Measurements from ENCODE around the gene LRRN3.

LRRN3 gene

GRCh38 chr7:111080495-111081105 is 10.3 kb upstream of the LRRN3 start:
- DNase-seq: no peak

GRCh38 chr7:111081546-111082267 is 9.2 kb upstream of the LRRN3 start:
- no peak for DNase-seq

GRCh38 chr7:111082351-111082750 is 8.6 kb upstream of the LRRN3 start:
- no peak for DNase-seq

DNA sequence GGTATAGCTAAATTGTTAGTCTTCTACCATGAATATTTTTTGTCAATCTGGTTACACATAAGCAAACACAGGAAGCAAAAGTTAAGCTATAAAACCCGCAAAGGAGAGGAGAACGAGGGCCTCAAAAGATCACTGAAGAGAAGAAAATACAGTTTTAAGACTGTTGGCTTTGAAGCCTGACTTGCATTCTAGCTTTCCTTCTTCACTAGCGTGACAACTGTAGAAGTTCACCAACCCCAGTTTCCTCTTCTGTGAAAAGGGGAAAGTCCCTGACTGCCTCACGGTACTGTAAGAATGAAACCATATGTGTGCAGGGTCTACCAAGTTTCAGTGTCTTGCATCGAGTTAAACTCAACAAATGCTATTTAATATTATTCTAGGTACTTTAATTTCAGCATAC is 7.5 kb upstream of the LRRN3 start:
- peak; percentile 45 for DNase-seq

DNA sequence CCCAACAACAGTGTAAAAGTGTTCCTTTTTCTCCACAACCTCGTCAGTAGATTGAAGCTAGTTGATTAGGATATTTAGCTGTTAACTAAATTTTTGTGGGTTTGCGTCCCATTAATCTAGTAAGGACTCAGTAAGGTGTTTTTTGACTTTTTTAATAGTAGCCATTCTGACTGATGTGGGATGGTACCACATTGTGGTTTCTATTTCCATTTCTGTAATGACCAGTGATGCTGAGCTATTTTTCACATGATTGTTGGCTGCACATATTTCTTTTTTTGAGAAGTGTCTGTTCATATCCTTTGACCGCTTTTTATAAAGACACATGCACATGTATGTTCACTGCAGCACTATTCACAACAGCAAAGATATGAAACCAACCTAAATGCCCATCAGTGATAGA is 5.6 kb upstream of the LRRN3 start:
- no peak for DNase-seq

DNA sequence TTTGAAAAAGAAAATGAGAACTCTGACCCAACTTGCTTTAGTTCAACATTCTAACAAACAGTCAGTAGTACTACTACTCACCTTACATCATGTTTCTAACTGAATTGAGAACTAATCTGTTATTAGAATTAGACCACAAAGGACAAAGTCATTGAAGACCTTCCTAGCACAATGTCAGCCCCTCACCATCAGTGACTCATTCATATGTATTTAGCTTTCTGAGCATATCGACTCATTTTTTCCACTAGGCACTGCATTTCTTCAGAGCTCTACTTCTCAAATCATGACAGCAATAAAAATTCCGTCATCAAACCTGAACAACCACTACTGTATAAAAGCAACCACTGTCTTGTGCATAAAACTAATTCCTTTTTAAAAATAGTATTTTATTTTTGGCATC is 4.4 kb upstream of the LRRN3 start:
- no peak for DNase-seq

DNA sequence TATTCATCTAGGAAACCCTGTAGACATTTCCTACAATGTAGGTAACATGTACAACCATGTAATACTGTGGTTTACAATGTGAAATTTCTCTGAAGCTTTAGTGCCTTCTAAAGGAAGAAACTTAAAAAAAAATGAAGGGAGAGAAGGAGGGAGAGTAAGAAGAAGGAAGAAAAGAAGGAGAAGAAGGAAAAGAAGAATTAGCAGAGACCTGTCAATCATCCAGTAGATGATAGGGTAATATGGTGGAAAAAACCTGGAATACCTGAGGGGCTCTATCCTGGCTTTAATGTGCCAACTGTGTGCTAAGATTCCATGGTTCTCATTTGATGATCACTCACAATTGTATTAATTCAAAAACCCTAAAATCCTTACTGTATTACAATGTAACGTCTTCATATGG is 2.6 kb upstream of the LRRN3 start:
- no peak for DNase-seq

GRCh38 chr7:111089822-111090426 is 1.0 kb upstream of the LRRN3 start:
- DNase-seq: no peak

- DNase-seq: no peak
Observed at GRCh38 chr7:111091593-111092358, 849 bp downstream of the LRRN3 start.

- DNase-seq: no peak
Observed at GRCh38 chr7:111092406-111093236, 1.7 kb downstream of the LRRN3 start.

- DNase-seq: no peak
Observed at GRCh38 chr7:111093496-111093895, 2.6 kb downstream of the LRRN3 start.

GRCh38 chr7:111094419-111094818 is 3.5 kb downstream of the LRRN3 start:
- no peak for DNase-seq

DNA sequence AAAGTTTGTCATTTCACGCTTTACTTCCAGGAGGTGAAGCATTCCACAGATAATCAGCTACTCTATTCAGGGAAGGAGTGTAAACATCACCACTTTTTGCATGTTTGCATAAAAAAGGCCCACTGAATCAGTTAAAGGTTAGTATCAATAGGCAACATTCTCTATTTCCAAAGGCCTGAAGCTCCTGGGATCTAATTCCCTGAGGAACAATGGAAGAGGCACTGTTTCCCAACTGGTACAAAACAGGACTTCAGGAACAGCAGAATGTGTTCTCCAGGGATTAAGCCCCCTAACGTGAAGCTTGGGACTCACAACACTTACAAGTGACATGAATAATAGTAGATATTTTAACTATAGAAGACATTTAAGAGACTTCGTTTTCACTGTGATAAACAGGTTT is 6.1 kb downstream of the LRRN3 start:
- no peak for DNase-seq

GRCh38 chr7:111098011-111098925 is 7.3 kb downstream of the LRRN3 start:
- no peak for DNase-seq

DNA sequence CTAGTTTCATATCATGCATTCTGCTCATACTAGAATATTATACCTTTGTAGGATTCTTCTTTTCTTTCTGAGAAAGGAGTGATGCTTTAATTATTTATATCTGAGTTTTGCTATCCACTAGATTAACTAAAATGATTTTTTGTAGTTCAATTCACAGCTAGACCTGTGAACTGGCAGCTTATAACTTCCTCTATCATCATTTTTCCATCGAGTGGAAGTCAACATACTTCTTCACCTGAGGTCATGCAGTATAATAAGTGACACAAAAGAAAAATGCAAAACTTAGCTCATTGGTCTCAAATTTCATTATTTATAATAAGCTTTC is 8.0 kb downstream of the LRRN3 start:
- no peak for DNase-seq

DNA sequence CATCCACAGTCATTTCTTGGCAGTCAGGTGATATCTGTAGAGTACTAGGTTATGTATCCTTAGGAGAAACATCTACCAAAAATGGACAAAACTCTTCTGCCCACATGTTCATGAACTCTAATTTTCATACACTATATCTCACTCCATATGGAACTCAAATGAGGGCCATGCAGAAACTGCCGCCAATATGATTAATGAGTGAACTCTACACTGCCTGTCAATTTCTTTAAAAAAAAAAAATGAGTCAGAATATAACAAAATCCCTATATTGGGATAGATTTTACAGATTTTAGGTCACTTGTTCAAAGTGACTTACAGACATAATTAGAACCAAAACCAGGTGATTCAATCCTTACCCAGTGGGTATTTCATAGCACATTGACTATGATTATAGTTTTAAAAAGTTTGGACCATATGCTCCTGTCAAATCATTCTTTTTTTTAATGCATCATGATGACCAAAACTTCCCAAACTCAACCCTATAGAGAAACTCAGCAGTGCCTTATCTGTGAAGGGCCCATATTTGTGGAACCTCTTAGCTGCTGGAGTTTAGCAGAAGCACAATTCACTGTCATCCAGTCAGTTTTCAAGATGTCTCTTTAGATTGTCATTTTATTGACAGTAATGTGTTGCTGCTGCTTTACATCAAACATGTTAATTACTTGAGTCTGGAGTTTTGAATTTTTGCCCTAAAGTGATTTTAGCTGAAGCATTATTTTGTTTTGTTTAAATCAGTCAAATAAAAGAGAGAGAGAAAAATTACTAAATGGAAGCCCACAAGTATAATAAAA is 11.1 kb downstream of the LRRN3 start:
- DNase-seq: no peak

DNA sequence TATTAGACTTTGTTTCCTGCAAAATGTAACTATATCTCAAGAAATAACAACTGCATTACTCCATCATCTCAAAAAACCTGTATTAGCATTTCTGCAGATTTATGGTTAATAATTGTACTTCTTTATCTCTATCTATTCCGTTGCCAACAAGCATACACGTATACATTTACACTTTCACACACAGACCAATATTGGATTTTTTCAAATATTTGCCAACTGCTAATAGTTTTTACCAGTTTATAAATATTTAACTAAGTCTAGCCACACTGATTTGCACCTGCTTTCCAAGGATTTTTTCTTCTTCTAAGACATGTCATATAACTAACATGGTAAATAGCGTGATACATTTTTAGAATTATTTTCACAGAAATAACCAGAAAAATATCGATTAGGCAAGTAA is 12.2 kb downstream of the LRRN3 start:
- DNase-seq: no peak

DNA sequence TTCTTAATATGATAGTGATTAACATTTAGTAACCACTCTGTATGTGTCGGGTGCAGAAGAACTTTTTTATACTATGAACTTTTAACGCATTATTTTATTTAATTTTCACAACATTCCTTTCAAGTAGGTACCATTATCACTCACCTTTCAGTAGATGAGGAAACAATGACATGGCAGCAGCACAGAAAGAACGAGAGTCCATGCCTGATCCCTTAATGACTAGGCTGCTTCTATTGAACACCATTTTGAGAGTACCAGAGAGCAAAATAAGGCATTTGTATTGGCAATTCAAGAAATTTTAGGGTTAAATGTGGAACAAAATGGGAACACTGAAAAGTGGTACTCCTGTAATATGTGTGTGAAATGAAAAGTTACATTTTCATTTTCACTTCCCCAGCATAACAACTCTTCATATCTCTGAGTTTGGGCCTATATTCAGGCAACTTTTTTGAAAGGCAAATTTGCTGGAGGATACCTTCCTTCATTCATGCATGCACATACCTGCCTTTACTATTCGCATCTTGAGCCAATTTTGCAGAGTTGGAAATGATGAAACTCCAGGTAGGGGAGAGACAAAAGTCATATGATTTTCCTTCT is 12.8 kb downstream of the LRRN3 start:
- DNase-seq: no peak

DNA sequence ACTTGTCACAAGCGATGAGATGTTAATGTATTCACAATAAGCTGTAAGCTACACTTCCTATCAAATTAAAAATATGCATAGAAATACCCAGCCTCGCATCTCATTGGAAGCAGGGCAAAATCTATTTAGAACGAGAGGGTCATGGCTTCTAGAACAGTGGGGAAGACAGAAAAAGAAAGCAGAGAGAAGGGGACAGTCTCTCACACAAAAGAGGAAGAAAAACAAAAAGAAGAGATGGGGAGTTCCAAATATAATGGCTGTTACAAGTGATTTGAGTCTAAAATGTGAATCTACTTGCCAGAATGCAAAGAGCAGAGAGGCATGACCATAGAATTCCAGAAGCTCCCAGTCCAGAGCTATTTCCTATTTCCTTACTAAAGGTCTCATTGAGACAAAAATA is 13.8 kb downstream of the LRRN3 start:
- no peak for DNase-seq

DNA sequence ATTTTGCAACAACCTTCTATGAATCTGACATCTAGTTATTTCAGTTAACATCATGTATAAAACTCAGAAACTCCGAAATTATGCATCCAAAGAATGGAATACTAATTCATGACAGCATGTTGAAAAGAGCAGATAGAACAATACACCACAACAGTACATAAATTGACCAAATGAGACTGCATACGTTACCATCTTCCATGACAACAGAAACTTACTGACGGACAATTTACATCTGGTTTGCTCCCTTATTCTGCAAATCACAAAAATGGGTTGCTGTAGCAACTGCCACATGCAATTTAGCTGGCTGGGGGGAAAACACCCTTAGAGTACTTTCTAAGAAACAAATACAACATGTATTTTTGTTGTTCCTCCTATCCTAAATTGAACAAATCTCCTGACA is 14.3 kb downstream of the LRRN3 start:
- no peak for DNase-seq

DNA sequence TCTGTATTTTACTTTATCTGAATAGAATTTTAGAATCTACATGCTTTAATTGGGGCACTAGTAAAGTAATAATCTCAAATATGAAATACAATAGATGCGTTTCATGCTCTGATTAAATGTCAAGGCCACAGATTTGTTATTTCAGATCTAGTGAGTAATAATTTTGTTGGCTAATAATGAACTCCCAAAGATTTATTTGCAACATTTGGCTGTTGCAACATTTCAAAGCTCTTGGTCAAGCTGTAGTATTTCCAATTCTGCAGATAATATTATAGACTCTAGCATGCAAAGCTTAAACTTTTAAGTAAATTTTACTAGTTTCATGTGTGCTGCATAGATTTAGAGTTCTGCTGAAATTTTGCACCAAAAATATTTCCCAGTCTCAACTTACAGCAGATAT is 16.7 kb downstream of the LRRN3 start:
- no peak for DNase-seq

Data from GF-D8 (cell line).